Measurements from ENCODE around the gene HTR2A. TPM values are rescaled to one million over a fixed set of nuclear protein-coding genes. Genes with fewer than 3 reads are reported as not detected.

HTR2A gene
- total RNA-seq, 4 donors from 2014 or later = 0.27 to 1.7 (median 0.35) TPM; not detected in 1

GRCh38 chr13:46893798-46894560, 2.9 kb downstream of the HTR2A start:
- TF ChIP-seq POLR2A (IDR thresholded peaks at IDR 0.05) (no peak), CTCF (IDR thresholded peaks at IDR 0.05) (peak; percentile 40 to 86 (median 55))
- Histone ChIP-seq H3K27me3 (no peaks in the 10 kb centered on the region), H3K27ac (peak overlapping the region; percentile 25 to 57 (median 38)), H3K4me3 (peak overlapping the region; percentile 28 to 60 (median 47)), H3K36me3 (no peaks in the 10 kb centered on the region), H3K9me3 (no peaks in the 10 kb centered on the region), H3K4me1 (peaks cover 0 to 10% (median 3%) of the 10 kb centered on the region in 4 donors)
- DNase-seq = peak; percentile 29 to 74 (median 72)

- Histone ChIP-seq H3K9me3 (no peaks in the 10 kb centered on the region), H3K4me1 (peaks cover 0 to 10% (median 3%) of the 10 kb centered on the region in 4 donors), H3K4me3 (peak overlapping the region in 3 of 4 donors; percentile 28 to 60 (median 57)), H3K27ac (no peak overlapping the region), H3K36me3 (no peaks in the 10 kb centered on the region), H3K27me3 (no peaks in the 10 kb centered on the region)
- TF ChIP-seq CTCF (IDR thresholded peaks at IDR 0.05) (no peak), POLR2A (IDR thresholded peaks at IDR 0.05) (no peak)
- DNase-seq = no peak
Measured at GRCh38 chr13:46893221-46893740, 3.6 kb downstream of the HTR2A start.

GRCh38 chr13:46885018-46885417, 11.8 kb downstream of the HTR2A start:
- Histone ChIP-seq H3K27ac (no peak overlapping the region), H3K4me1 (no peaks in the 10 kb centered on the region), H3K36me3 (no peaks in the 10 kb centered on the region), H3K27me3 (no peaks in the 10 kb centered on the region), H3K9me3 (no peaks in the 10 kb centered on the region), H3K4me3 (no peak overlapping the region)
- TF ChIP-seq POLR2A (IDR thresholded peaks at IDR 0.05) (no peak), CTCF (IDR thresholded peaks at IDR 0.05) (no peak)
- no peak for DNase-seq

- no peak for TF ChIP-seq CTCF (IDR thresholded peaks at IDR 0.05)
- TF ChIP-seq POLR2A (IDR thresholded peaks at IDR 0.05) = no peak
- H3K4me3 ChIP-seq = no peak overlapping the region
- H3K9me3 ChIP-seq = no peaks in the 10 kb centered on the region
- H3K36me3 ChIP-seq = no peaks in the 10 kb centered on the region
- H3K27ac ChIP-seq = no peak overlapping the region
- no peaks in the 10 kb centered on the region for H3K4me1 ChIP-seq
- H3K27me3 ChIP-seq = no peaks in the 10 kb centered on the region
- DNase-seq = no peak
Measured at GRCh38 chr13:46884531-46884930, 12.3 kb downstream of the HTR2A start.

- no peak for DNase-seq
- no peak for TF ChIP-seq CTCF (IDR thresholded peaks at IDR 0.05)
- no peak for TF ChIP-seq POLR2A (IDR thresholded peaks at IDR 0.05)
- no peak overlapping the region for H3K4me3 ChIP-seq
- H3K4me1 ChIP-seq = no peaks in the 10 kb centered on the region
- H3K27ac ChIP-seq = no peak overlapping the region
- no peaks in the 10 kb centered on the region for H3K27me3 ChIP-seq
- no peaks in the 10 kb centered on the region for H3K36me3 ChIP-seq
- H3K9me3 ChIP-seq = no peaks in the 10 kb centered on the region
Measured at GRCh38 chr13:46881621-46882020, 15.2 kb downstream of the HTR2A start.
